Retinal pigment epithelial cell (primary cell): Measurements from ENCODE around the gene SLC18A3.

ENCODE experiments used
- DNase-seq: peaks from one replicate; pipeline ENCODE4 v3.0.0-alpha.2; 2010; ENCODE audit warnings: low read depth
- H3K4me3 ChIP-seq: 2 replicates; pipeline ENCODE4 v1.5.1; 2011; ENCODE audit warnings: mild to moderate bottlenecking, low read length, control low read depth, moderate library complexity
- CTCF ChIP-seq: conservative IDR thresholded peaks from 2 replicates; pipeline ENCODE4 v1.5.1; 2011; ENCODE audit warnings: low read depth, low read length, control low read depth, inconsistent platforms

The SLC18A3 gene

GRCh38 chr10:49620286-49620810 is 10.2 kb downstream of the SLC18A3 start:
- no peak overlapping the region for H3K4me3 ChIP-seq
- DNase-seq: no peak
- TF ChIP-seq CTCF: no peak

GRCh38 chr10:49620841-49621378 is 10.8 kb downstream of the SLC18A3 start:
- no peak overlapping the region for H3K4me3 ChIP-seq
- DNase-seq: no peak
- TF ChIP-seq CTCF: no peak

GRCh38 chr10:49621561-49621960 is 11.5 kb downstream of the SLC18A3 start:
- no peak overlapping the region for H3K4me3 ChIP-seq
- no peak for DNase-seq
- no peak for TF ChIP-seq CTCF

- no peak for TF ChIP-seq CTCF
- no peak for DNase-seq
- no peak overlapping the region for H3K4me3 ChIP-seq
Observed at GRCh38 chr10:49622426-49623425, 12.6 kb downstream of the SLC18A3 start.

GRCh38 chr10:49624629-49625028 is 14.5 kb downstream of the SLC18A3 start:
- no peak for TF ChIP-seq CTCF
- DNase-seq: no peak
- H3K4me3 ChIP-seq: no peak overlapping the region

GRCh38 chr10:49625411-49625810 is 15.3 kb downstream of the SLC18A3 start:
- no peak overlapping the region for H3K4me3 ChIP-seq
- DNase-seq: no peak
- TF ChIP-seq CTCF: no peak
